Measurements from ENCODE around the gene KRT1.

The KRT1 gene

DNA sequence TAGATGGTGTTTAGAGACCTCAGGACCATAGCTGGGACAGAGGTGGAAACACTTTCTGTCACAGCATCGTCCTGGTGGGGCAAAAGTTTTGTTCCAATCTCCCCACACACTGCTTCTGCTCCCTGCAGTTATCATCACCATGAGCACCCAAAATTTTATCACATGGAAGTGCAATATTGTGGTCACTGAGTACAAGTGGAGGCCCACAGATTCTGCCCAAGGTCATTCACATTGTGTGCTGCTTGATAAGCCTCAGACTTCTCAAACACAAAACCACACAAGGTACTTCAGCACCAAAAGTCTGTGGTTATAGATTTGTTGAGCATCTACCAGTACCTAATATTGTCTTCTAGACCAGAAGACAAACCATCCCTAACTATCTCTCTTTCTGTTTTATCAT is 23.7 kb upstream of the KRT1 start:
- Histone ChIP-seq H3K27ac (replicated peaks) (no peak overlapping the region), H3K4me3 (replicated peaks; ENCODE audit: insufficient read depth, low read length) (no peak overlapping the region), H3K27me3 (ENCODE audit: insufficient read depth, poor library complexity, severe bottlenecking) (no peaks in the 10 kb centered on the region)
- DNase-seq (ENCODE audit: low read depth in 1 of 2, low spot score in 1 of 2) = no peak
- TF ChIP-seq GABPA (IDR thresholded peaks at IDR 0.05; ENCODE audit: low read depth) = no peak
- TF ChIP-seq SPI1 (IDR thresholded peaks at IDR 0.05; ENCODE audit: borderline replicate concordance, low read depth) = no peak
- TF ChIP-seq REST (IDR thresholded peaks at IDR 0.05; ENCODE audit: insufficient replicate concordance, low read depth) = no peak
- TF ChIP-seq CTCF (IDR thresholded peaks at IDR 0.05; ENCODE audit: insufficient read depth, low read length) = no peak

- Histone ChIP-seq H3K27ac (replicated peaks) (no peak within 1 kb of the TSS), H3K27me3 (ENCODE audit: insufficient read depth, poor library complexity, severe bottlenecking) (no peaks in the 10 kb centered on the region), H3K4me3 (replicated peaks; ENCODE audit: insufficient read depth, low read length) (no peak within 1 kb of the TSS)
- DNase-seq (ENCODE audit: low read depth in 1 of 2, low spot score in 1 of 2) = no peak
- TF ChIP-seq CTCF (IDR thresholded peaks at IDR 0.05; ENCODE audit: insufficient read depth, low read length) = no peak
- no peak for TF ChIP-seq GABPA (IDR thresholded peaks at IDR 0.05; ENCODE audit: low read depth)
Observed at GRCh38 chr12:52703424-52703823, 23.2 kb upstream of the KRT1 start, which contains the start of gene KRT77. Gene KRT77, minus strand, starts transcription at chr12:52703524. Its CDS starts 90 bp downstream, at chr12:52703434.

DNA sequence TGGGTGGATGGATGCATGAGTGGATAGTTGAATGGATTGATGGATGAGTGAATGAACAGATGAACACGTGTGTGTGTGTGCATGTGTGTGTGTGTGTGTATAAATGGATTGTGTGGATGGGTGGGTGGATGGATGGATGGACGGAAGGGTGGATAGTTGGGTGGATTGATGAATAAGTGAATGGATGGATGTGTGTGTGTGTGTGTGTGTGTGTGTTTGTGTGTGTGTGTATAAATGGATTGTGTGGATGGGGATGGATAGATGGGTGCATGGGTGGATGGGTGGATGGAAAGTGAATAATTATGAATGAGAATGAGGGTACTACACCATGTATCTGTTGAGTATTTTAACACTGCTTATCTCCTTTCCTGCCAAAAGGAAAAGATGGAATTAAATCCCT is 22.1 kb upstream of the KRT1 start:
- no peak for TF ChIP-seq CTCF (IDR thresholded peaks at IDR 0.05; ENCODE audit: insufficient read depth, low read length)
- no peak for TF ChIP-seq GABPA (IDR thresholded peaks at IDR 0.05; ENCODE audit: low read depth)
- TF ChIP-seq REST (IDR thresholded peaks at IDR 0.05; ENCODE audit: insufficient replicate concordance, low read depth) = no peak
- no peak for TF ChIP-seq POLR2AphosphoS5 (IDR thresholded peaks at IDR 0.05; ENCODE audit: low read depth)
- TF ChIP-seq SPI1 (IDR thresholded peaks at IDR 0.05; ENCODE audit: borderline replicate concordance, low read depth) = no peak
- no peak for DNase-seq (ENCODE audit: low read depth in 1 of 2, low spot score in 1 of 2)
- Histone ChIP-seq H3K27ac (replicated peaks) (no peak overlapping the region), H3K27me3 (ENCODE audit: insufficient read depth, poor library complexity, severe bottlenecking) (no peaks in the 10 kb centered on the region), H3K4me3 (replicated peaks; ENCODE audit: insufficient read depth, low read length) (no peak overlapping the region)

GRCh38 chr12:52701281-52701680 is 21.1 kb upstream of the KRT1 start:
- no peak for DNase-seq (ENCODE audit: low read depth in 1 of 2, low spot score in 1 of 2)
- no peak overlapping the region for H3K27ac ChIP-seq (replicated peaks)
- no peak overlapping the region for H3K4me3 ChIP-seq (replicated peaks; ENCODE audit: insufficient read depth, low read length)
- TF ChIP-seq SPI1 (IDR thresholded peaks at IDR 0.05; ENCODE audit: borderline replicate concordance, low read depth) = no peak
- TF ChIP-seq GABPA (IDR thresholded peaks at IDR 0.05; ENCODE audit: low read depth) = no peak
- no peak for TF ChIP-seq REST (IDR thresholded peaks at IDR 0.05; ENCODE audit: insufficient replicate concordance, low read depth)
- no peak for TF ChIP-seq CTCF (IDR thresholded peaks at IDR 0.05; ENCODE audit: insufficient read depth, low read length)
- no peak for TF ChIP-seq POLR2AphosphoS5 (IDR thresholded peaks at IDR 0.05; ENCODE audit: low read depth)
- H3K27me3 ChIP-seq (ENCODE audit: insufficient read depth, poor library complexity, severe bottlenecking) = no peaks in the 10 kb centered on the region

Measured in HL-60 (cell line).